PFSK-1 (cell line): Measurements from ENCODE around the gene LONP2.

Experiments used
- FOXP2 ChIP-seq: optimal IDR thresholded peaks from 2 replicates; pipeline ENCODE3; 2011; ENCODE audit warnings: borderline replicate concordance, control low read depth, inconsistent platforms; ENCODE audit not compliant: insufficient read depth; ENCODE audit errors: extremely low read length, extremely low read depth
- POLR2AphosphoS5 ChIP-seq: IDR thresholded peaks from 2 replicates; pipeline ENCODE4 v1.6.1; 2012; ENCODE audit warnings: low read depth, mild to moderate bottlenecking, control low read depth, low read length, moderate library complexity
- REST ChIP-seq, 2 experiments: IDR thresholded peaks; 2 replicates each; pipeline versions ENCODE4 v1.6.1 to v1.8.0; 2011 to 2012; ENCODE audit warnings: low read depth in 2 of 2, low read length in 2 of 2, control low read depth in 1 of 2, inconsistent platforms in 1 of 2, mild to moderate bottlenecking in 1 of 2, moderate library complexity in 1 of 2; ENCODE audit not compliant: insufficient read depth in 1 of 2
- SIN3A ChIP-seq: IDR thresholded peaks from 2 replicates; pipeline ENCODE4 v1.6.1; 2012; ENCODE audit warnings: mild to moderate bottlenecking, low read length, moderate library complexity, borderline replicate concordance; ENCODE audit not compliant: insufficient read depth
- TAF1 ChIP-seq: IDR thresholded peaks from 2 replicates; pipeline ENCODE4 v1.6.1; 2012; ENCODE audit warnings: low read length, control low read depth, borderline replicate concordance; ENCODE audit not compliant: insufficient read depth

- no peak for TF ChIP-seq POLR2AphosphoS5
- TF ChIP-seq TAF1: no peak
- TF ChIP-seq REST (IDR thresholded peaks at IDR 0.05; ENCODE audit: insufficient read depth in 1 of 2, low read depth in 2 of 2, low read length in 2 of 2): no peak
- TF ChIP-seq SIN3A: no peak
- TF ChIP-seq FOXP2: no peak
These were observed 161.8 kb downstream of the LONP2 start for GRCh38 chr16:48405907-48406306.
